CD4-positive, CD25-positive, alpha-beta regulatory T cell (primary cell): ENCODE data around the gene ENDOG. TPM values are rescaled to one million over a fixed set of nuclear protein-coding genes. Genes with fewer than 3 reads are reported as not detected.
"Not testable (repeated sequence)": the region's sequence is repeated elsewhere in the genome, so short reads cannot be mapped to it uniquely, and the experiment has no call there.

Experiments used
- ATAC-seq, 2 donors: fragments of 150-1000 bp; cut with Tn5 transposase; one replicate each; pipeline ENCODE4 v1.10.0; 2021; ENCODE audit warnings: low read depth in 2 of 2, moderate number of reproducible peaks in 2 of 2, moderate library complexity in 1 of 2
- DNase-seq, 3 donors: peaks; one replicate each; pipeline versions ENCODE4 v3.0.0 to v3.0.0-alpha.2; 2012 to 2022; ENCODE audit warnings: mixed read lengths in 1 of 3
- H3K27ac ChIP-seq: one replicate; pipeline ENCODE4 v1.7.0; 2013; ENCODE audit warnings: mild to moderate bottlenecking, low read length; ENCODE audit not compliant: insufficient read depth, poor library complexity, severe bottlenecking
- H3K27me3 ChIP-seq: one replicate; pipeline ENCODE4 v1.7.0; 2013; ENCODE audit warnings: low read length; ENCODE audit not compliant: control insufficient read depth, insufficient read depth
- H3K36me3 ChIP-seq: one replicate; pipeline ENCODE4 v1.7.0; 2013; ENCODE audit warnings: mild to moderate bottlenecking, low read length, moderate library complexity; ENCODE audit not compliant: control insufficient read depth, insufficient read depth
- H3K4me1 ChIP-seq: 2 replicates; pipeline ENCODE4 v1.7.0; 2013; ENCODE audit warnings: mild to moderate bottlenecking, low read length; ENCODE audit not compliant: insufficient read depth, control insufficient read depth, poor library complexity, severe bottlenecking
- H3K4me3 ChIP-seq: one replicate; pipeline ENCODE4 v1.7.0; 2013; ENCODE audit warnings: low read depth, mild to moderate bottlenecking, low read length, moderate library complexity
- H3K9me3 ChIP-seq, 2 experiments: 1 replicate in 1 of 2; 2 replicates in 1 of 2; pipeline ENCODE4 v1.7.0; 2013; ENCODE audit warnings: low read length in 2 of 2, mild to moderate bottlenecking in 1 of 2, moderate library complexity in 1 of 2; ENCODE audit not compliant: control insufficient read depth in 2 of 2
- H3K27ac Mint-ChIP-seq, 3 donors: one replicate each; pipeline ENCODE4 v1.8.0; 2020 to 2022; ENCODE audit warnings: mild to moderate bottlenecking in 3 of 3, mixed read lengths in 3 of 3, moderate library complexity in 2 of 3
- H3K27me3 Mint-ChIP-seq: one replicate; pipeline ENCODE4 v1.8.0; 2022; ENCODE audit warnings: mild to moderate bottlenecking, mixed read lengths
- H3K36me3 Mint-ChIP-seq: one replicate; pipeline ENCODE4 v1.8.0; 2020; ENCODE audit warnings: mixed read lengths
- H3K4me1 Mint-ChIP-seq, 4 donors: one replicate each; pipeline ENCODE4 v1.8.0; 2020 to 2022; ENCODE audit warnings: mixed read lengths in 4 of 4, mild to moderate bottlenecking in 1 of 4
- H3K4me3 Mint-ChIP-seq, 4 donors: one replicate each; pipeline ENCODE4 v1.8.0; 2020 to 2022; ENCODE audit warnings: mild to moderate bottlenecking in 4 of 4, mixed read lengths in 4 of 4, moderate library complexity in 3 of 4
- H3K9me3 Mint-ChIP-seq, 7 donors: one replicate each; pipeline ENCODE4 v1.8.0; 2020 to 2022; ENCODE audit warnings: mixed read lengths in 7 of 7, mild to moderate bottlenecking in 3 of 7, moderate library complexity in 2 of 7
- polyA plus RNA-seq, 4 donors: library from polyadenylated mRNA; unstranded; fragments of 300-500 nt; fragmentation: Illumina TruSeq; gene quantifications; one replicate each; pipeline ENCODE4 v1.2.3, GENCODE V29; 2021
- total RNA-seq: library from RNA; stranded (reverse); gene quantifications from one replicate; pipeline ENCODE4 v1.2.3, GENCODE V29; 2022

ENDOG gene
- total and polyA plus RNA-seq, 5 donors from 2014 or later = 9.6 to 20.6 (median 18.8) TPM

DNA sequence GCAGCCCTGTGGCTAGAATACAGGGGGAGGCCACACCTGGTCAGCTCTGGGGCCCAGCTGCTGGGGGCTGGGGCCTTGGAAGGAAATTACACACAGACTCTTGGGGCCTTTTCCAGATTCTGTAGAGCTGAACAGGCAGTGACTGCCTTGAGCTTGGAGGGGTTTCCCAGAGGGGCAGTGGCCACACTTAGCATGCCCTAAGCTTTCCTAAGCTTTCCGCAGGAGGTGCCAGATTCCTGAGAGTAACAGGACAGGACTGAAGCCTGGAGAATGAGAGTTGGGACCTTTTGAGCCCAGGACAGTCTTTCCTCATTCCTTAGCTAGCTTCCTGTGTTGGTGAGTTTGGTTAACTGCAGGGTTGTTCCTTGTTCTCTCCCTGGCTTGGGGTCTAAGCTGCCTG, 29.9 kb upstream of the ENDOG start:
- H3K36me3 Mint-ChIP-seq = peaks cover 12% of the 10 kb centered on the region
- Histone ChIP-seq H3K27ac (peak overlapping the region; percentile 85), H3K36me3 (peaks cover 35% of the 10 kb centered on the region)

DNA sequence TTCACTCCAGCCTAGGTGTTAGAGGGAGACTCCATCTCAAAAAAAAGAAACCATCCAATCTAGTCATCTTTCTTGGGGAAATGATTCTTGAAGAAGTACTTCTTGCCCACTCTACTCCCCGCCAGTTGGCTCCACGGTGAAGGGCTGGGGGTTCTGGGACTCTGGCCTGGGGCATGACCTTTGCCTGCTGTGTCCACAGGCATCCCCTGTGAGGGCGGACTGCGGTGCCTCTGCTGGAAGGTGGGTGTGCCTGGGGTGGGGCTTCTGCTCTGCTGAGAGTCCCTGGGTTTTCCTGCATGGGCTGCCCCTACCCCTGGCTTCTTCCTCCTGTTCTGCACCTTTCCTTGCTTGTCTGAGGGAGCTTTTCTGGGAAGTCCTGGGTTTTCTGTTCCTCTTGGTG, 27.8 kb upstream of the ENDOG start:
- Mint-ChIP-seq H3K27ac (peak overlapping the region in 1 of 3 donors; percentile 42), H3K4me3 (peak overlapping the region in 1 of 4 donors; percentile 8), H3K9me3 (no peaks in the 10 kb centered on the region), H3K4me1 (peaks cover 3 to 32% (median 7%) of the 10 kb centered on the region in 4 donors), H3K27me3 (no peaks in the 10 kb centered on the region), H3K36me3 (peaks cover 20% of the 10 kb centered on the region)
- no peak for ATAC-seq
- Histone ChIP-seq H3K4me3 (no peak overlapping the region), H3K4me1 (peaks cover 20% of the 10 kb centered on the region), H3K36me3 (peaks cover 49% of the 10 kb centered on the region), H3K9me3 (no peaks in the 10 kb centered on the region), H3K27me3 (no peaks in the 10 kb centered on the region), H3K27ac (no peak overlapping the region)
- DNase-seq = no peak

More for the DNA sequence above, 29.9 kb upstream of the ENDOG start:
- DNase-seq = no peak
- H3K27me3 Mint-ChIP-seq = no peaks in the 10 kb centered on the region
- Histone ChIP-seq H3K4me3 (no peak overlapping the region), H3K4me1 (peaks cover 20% of the 10 kb centered on the region), H3K27me3 (no peaks in the 10 kb centered on the region), H3K9me3 (no peaks in the 10 kb centered on the region)
- peaks cover 3 to 34% (median 7%) of the 10 kb centered on the region in 4 donors for H3K4me1 Mint-ChIP-seq
- H3K9me3 Mint-ChIP-seq = no peaks in the 10 kb centered on the region
- H3K27ac Mint-ChIP-seq = peak overlapping the region in 1 of 3 donors; percentile 92
- H3K4me3 Mint-ChIP-seq = peak overlapping the region; percentile 89 to 97 (median 95)
- no peak for ATAC-seq

DNA sequence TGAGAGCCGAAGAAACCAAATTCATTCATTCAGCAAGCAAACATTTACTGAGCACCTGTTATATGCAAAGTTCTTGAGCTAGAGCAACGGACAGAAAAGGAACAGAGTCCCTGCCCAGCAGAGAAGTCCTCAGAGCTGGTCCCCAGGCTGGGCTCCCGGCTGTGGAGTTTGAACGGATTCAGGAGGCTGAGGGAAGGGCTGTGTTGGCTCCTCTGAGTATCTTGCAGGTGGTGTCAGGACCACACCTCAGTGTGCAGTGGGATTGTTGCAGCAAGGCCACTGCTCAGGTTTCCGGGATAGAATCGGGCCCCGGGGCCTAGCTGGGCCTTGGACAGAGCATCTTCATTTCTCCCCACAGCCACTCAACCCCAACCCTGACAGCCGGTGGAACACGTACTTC, 26.2 kb upstream of the ENDOG start:
- no peak overlapping the region for H3K4me3 Mint-ChIP-seq
- peaks cover 22% of the 10 kb centered on the region for H3K36me3 Mint-ChIP-seq
- H3K36me3 ChIP-seq = peaks cover 54% of the 10 kb centered on the region

DNA sequence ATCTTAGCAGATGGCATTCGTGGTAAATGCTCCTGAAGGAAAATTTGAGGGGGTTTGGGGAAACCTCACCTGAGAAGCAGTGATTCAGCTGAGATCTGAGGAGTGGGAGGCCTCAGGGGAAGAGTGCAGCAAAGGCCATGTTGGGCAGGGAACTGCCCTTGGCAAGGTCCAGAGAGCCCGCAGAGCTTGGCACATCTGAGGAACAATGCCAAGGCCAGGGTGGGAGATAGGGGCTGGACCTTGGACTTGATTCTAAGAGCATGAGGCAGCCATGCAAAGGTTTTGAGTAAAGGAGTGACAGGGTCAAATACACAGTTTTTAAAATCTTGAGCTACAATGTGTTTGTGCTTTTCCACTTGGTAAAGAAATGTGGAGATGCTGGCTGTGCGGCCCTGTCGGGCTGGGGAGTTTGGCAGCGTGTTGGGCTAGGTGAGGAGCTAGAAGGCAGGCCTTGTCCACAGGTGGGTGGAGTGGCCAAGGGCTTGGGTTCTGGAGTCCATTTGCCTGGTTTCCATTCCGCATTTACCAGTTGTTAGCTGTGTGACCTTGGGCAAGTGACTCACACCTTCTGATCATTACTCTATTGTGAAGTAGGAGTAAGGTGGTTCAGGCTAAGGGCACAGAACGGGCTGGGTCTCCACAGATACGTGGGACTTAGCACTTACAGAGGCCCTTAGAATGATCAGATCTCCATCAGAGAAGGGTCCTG, 25.2 kb upstream of the ENDOG start:
- Histone ChIP-seq H3K4me3 (no peak overlapping the region), H3K27ac (no peak overlapping the region), H3K36me3 (peaks cover 61% of the 10 kb centered on the region), H3K4me1 (peaks cover 5% of the 10 kb centered on the region), H3K9me3 (no peaks in the 10 kb centered on the region), H3K27me3 (no peaks in the 10 kb centered on the region)
- Mint-ChIP-seq H3K4me3 (peak overlapping the region in 1 of 4 donors; percentile 23), H3K27ac (peak overlapping the region in 1 of 3 donors; percentile 9), H3K4me1 (peaks cover 4 to 19% (median 7%) of the 10 kb centered on the region in 4 donors), H3K9me3 (no peaks in the 10 kb centered on the region), H3K27me3 (no peaks in the 10 kb centered on the region), H3K36me3 (peaks cover 27% of the 10 kb centered on the region)
- DNase-seq (no peak), ATAC-seq (no peak)

More for the DNA sequence above, 26.2 kb upstream of the ENDOG start:
- H3K9me3 Mint-ChIP-seq = no peaks in the 10 kb centered on the region
- no peaks in the 10 kb centered on the region for H3K27me3 Mint-ChIP-seq
- Histone ChIP-seq H3K27me3 (no peaks in the 10 kb centered on the region), H3K4me1 (peaks cover 11% of the 10 kb centered on the region), H3K4me3 (no peak overlapping the region), H3K9me3 (no peaks in the 10 kb centered on the region), H3K27ac (no peak overlapping the region)
- peaks cover 3 to 25% (median 7%) of the 10 kb centered on the region in 4 donors for H3K4me1 Mint-ChIP-seq
- DNase-seq = no peak
- no peak for ATAC-seq
- no peak overlapping the region for H3K27ac Mint-ChIP-seq

DNA sequence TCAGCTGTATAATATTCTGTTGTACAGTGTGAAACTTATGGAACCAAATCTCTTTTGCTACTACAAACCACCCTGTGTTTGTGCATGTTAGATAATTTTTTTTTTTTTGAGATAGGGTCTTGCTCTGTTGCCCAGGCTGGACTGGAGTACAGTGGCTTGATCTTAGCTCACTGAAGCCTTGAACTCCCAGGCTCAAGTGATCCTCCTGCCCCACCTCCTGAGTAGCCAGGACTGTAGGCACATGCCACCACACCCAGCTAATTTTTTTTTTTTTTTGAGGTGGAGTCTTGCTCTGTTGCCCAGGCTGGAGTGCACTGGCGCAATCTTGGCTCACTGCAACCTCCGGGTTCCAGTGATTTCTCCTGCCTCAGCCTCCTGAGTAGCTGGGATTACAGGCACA, 23.3 kb upstream of the ENDOG start:
- DNase-seq, H3K4me3 Mint-ChIP-seq, H3K4me3 ChIP-seq, H3K27me3 ChIP-seq, ATAC-seq, H3K4me1 ChIP-seq, H3K27ac Mint-ChIP-seq, H3K27me3 Mint-ChIP-seq, H3K27ac ChIP-seq, H3K9me3 Mint-ChIP-seq, H3K9me3 ChIP-seq, H3K4me1 Mint-ChIP-seq: not testable (repeated sequence)
- peaks cover 72% of the 10 kb centered on the region for H3K36me3 ChIP-seq
- peaks cover 31% of the 10 kb centered on the region for H3K36me3 Mint-ChIP-seq

DNA sequence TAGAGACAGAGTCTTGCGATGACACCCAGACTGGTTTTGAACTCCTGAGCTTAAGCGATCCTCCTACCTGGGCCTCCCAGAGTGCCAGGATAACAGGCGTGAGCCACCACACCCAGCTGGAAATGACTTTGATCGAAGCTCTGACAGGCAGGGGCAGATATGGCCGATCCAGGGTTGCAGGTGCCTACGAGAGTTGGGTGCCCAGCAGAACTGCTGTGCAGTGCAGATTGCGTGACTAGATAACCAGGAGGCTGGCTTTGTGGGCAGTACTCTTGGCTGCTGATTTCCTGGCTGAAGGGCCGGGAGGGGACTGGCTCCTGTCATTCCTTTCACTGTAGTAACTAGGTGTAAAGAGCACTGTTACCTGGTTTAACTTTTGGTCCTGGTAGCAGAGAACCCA, 19.4 kb upstream of the ENDOG start:
- no peak for DNase-seq
- Histone ChIP-seq H3K4me1 (no peaks in the 10 kb centered on the region), H3K36me3 (peaks cover 58% of the 10 kb centered on the region), H3K4me3 (no peak overlapping the region), H3K27me3 (no peaks in the 10 kb centered on the region), H3K27ac (no peak overlapping the region), H3K9me3 (no peaks in the 10 kb centered on the region)
- H3K27me3 Mint-ChIP-seq = no peaks in the 10 kb centered on the region
- peaks cover 38% of the 10 kb centered on the region for H3K36me3 Mint-ChIP-seq
- H3K4me1 Mint-ChIP-seq = peaks cover 0 to 1% (median 0%) of the 10 kb centered on the region in 4 donors
- H3K9me3 Mint-ChIP-seq = no peaks in the 10 kb centered on the region
- H3K4me3 Mint-ChIP-seq = no peak overlapping the region
- no peak for ATAC-seq
- no peak overlapping the region for H3K27ac Mint-ChIP-seq

DNA sequence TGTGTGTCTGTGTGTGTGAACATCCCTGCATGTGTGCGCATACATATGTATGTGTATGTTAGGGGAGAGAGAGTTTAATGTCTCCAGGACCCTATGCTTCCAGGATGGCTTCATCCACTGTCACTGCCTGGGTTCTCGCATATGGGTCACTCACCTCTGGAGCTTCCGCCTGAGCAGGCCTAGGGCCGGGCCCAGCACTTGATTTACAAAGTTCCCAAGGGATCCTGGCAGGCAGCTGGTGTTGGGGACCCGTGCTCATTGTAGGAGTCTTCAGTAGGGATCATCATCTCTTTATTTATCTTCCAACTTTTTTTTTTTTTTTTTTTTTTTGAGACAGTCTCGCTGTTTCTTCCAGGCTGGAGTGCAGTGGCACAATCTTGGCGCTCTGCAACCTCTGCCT, 18.2 kb upstream of the ENDOG start:
- Mint-ChIP-seq H3K36me3 (peaks cover 35% of the 10 kb centered on the region), H3K4me1 (peaks cover 0 to 1% (median 0%) of the 10 kb centered on the region in 4 donors), H3K4me3 (peak overlapping the region in 1 of 4 donors; percentile 38), H3K27ac (peak overlapping the region in 1 of 3 donors; percentile 17), H3K9me3 (no peaks in the 10 kb centered on the region), H3K27me3 (no peaks in the 10 kb centered on the region)
- H3K4me1 ChIP-seq = no peaks in the 10 kb centered on the region
- H3K36me3 ChIP-seq = peaks cover 53% of the 10 kb centered on the region
- no peak overlapping the region for H3K4me3 ChIP-seq
- no peaks in the 10 kb centered on the region for H3K27me3 ChIP-seq
- no peak for DNase-seq
- no peaks in the 10 kb centered on the region for H3K9me3 ChIP-seq
- no peak for ATAC-seq
- no peak overlapping the region for H3K27ac ChIP-seq

DNA sequence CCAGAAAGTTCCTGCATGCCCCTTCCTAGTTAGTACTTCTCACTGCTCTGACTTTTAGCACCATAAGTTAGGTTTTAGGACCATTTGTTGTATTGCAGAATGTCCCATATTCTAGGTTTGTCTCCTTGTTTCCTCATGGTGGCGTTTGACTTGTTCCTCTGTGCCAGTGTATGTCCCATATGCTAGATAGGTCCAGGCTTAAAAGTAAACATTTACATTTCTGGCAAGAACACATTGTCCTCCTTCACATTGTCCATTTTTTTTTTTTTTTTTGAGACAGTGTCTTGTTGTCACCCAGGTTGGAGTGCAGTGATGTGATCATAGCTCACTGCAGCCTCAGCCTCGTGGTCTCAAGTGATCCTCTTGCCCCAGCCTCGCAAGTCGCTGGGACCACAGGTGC, 15.8 kb upstream of the ENDOG start:
- peak overlapping the region in 1 of 3 donors; percentile 71 for H3K27ac Mint-ChIP-seq

More for the DNA sequence above, 15.8 kb upstream of the ENDOG start:
- Mint-ChIP-seq H3K4me1 (peaks cover 0 to 1% (median 0%) of the 10 kb centered on the region in 4 donors), H3K4me3 (no peak overlapping the region), H3K27me3 (no peaks in the 10 kb centered on the region), H3K9me3 (no peaks in the 10 kb centered on the region), H3K36me3 (peaks cover 31% of the 10 kb centered on the region)
- Histone ChIP-seq H3K9me3 (no peaks in the 10 kb centered on the region), H3K4me3 (no peak overlapping the region), H3K4me1 (no peaks in the 10 kb centered on the region), H3K27me3 (no peaks in the 10 kb centered on the region), H3K27ac (no peak overlapping the region), H3K36me3 (peaks cover 65% of the 10 kb centered on the region)
- ATAC-seq = no peak
- no peak for DNase-seq
